Trophoblast cell (in vitro differentiated cells and primary cell): ENCODE results near the gene CFAP100.

Source experiments
- DNase-seq, 2 donors: peaks; one replicate each; pipeline ENCODE4 v3.0.0-alpha.2; 2016
- H2AFZ ChIP-seq: 2 replicates; pipeline ENCODE4 v1.6.1; 2013; ENCODE audit warnings: low read length, moderate library complexity, mild to moderate bottlenecking; ENCODE audit not compliant: insufficient read depth, poor library complexity
- H2AK5ac ChIP-seq: 2 replicates; pipeline ENCODE4 v1.6.1; 2013; ENCODE audit warnings: mild to moderate bottlenecking, low read length
- H2BK120ac ChIP-seq: 2 replicates; pipeline ENCODE4 v1.6.1; 2013; ENCODE audit warnings: low read length, mild to moderate bottlenecking, moderate library complexity; ENCODE audit not compliant: insufficient read depth, poor library complexity
- H2BK12ac ChIP-seq: 2 replicates; pipeline ENCODE4 v1.6.1; 2013; ENCODE audit warnings: mild to moderate bottlenecking, low read length, moderate library complexity
- H2BK5ac ChIP-seq: 2 replicates; pipeline ENCODE4 v1.6.1; 2013; ENCODE audit warnings: low read length, low read depth, moderate library complexity, mild to moderate bottlenecking; ENCODE audit not compliant: poor library complexity
- H3K14ac ChIP-seq: 2 replicates; pipeline ENCODE4 v1.6.1; 2013; ENCODE audit warnings: mild to moderate bottlenecking, low read length
- H3K18ac ChIP-seq: 2 replicates; pipeline ENCODE4 v1.6.1; 2013; ENCODE audit warnings: mild to moderate bottlenecking, low read length
- H3K23ac ChIP-seq: 2 replicates; pipeline ENCODE4 v1.6.1; 2013; ENCODE audit warnings: low read length
- H3K27ac ChIP-seq: 2 replicates; pipeline ENCODE4 v1.5.1; 2013; ENCODE audit warnings: low read depth, mild to moderate bottlenecking, inconsistent platforms, low read length, moderate library complexity
- H3K27me3 ChIP-seq: 2 replicates; pipeline ENCODE4 v1.6.1; 2013; ENCODE audit warnings: inconsistent platforms, mild to moderate bottlenecking, low read length, moderate library complexity; ENCODE audit not compliant: insufficient read depth
- H3K36me3 ChIP-seq, 2 experiments: 1 replicate in 1 of 2; 2 replicates in 1 of 2; pipeline ENCODE4 v1.6.1; 2013; ENCODE audit warnings: low read length in 2 of 2, mild to moderate bottlenecking in 2 of 2, moderate library complexity in 1 of 2; ENCODE audit not compliant: insufficient read depth in 2 of 2, control insufficient read depth in 1 of 2
- H3K4ac ChIP-seq: 2 replicates; pipeline ENCODE4 v1.6.1; 2013; ENCODE audit warnings: low read depth, mild to moderate bottlenecking, low read length, moderate library complexity
- H3K4me1 ChIP-seq, 2 experiments: 1 replicate in 1 of 2; 2 replicates in 1 of 2; pipeline ENCODE4 v1.6.1; 2013; ENCODE audit warnings: low read length in 2 of 2, mild to moderate bottlenecking in 2 of 2, moderate library complexity in 1 of 2; ENCODE audit not compliant: insufficient read depth in 2 of 2, control insufficient read depth in 1 of 2
- H3K4me2 ChIP-seq: 2 replicates; pipeline ENCODE4 v1.6.1; 2013; ENCODE audit warnings: inconsistent platforms, mild to moderate bottlenecking, low read length, moderate library complexity
- H3K4me3 ChIP-seq: 2 replicates; pipeline ENCODE4 v1.5.1; 2013; ENCODE audit warnings: mild to moderate bottlenecking, low read depth, low read length, inconsistent platforms
- H3K79me1 ChIP-seq: one replicate; pipeline ENCODE4 v1.6.1; 2013; ENCODE audit warnings: low read length
- H3K79me2 ChIP-seq: 2 replicates; pipeline ENCODE4 v1.6.1; 2013; ENCODE audit warnings: low read length, mild to moderate bottlenecking; ENCODE audit not compliant: control insufficient read depth, insufficient read depth, poor library complexity
- H3K9ac ChIP-seq: 2 replicates; pipeline ENCODE4 v1.6.1; 2013; ENCODE audit warnings: mild to moderate bottlenecking, low read length
- H3K9me3 ChIP-seq: 2 replicates; pipeline ENCODE4 v1.6.1; 2013; ENCODE audit warnings: low read depth, mild to moderate bottlenecking, control low read depth, inconsistent platforms, low read length; ENCODE audit not compliant: insufficient read depth
- H4K12ac ChIP-seq: 2 replicates; pipeline ENCODE4 v1.6.1; 2013; ENCODE audit warnings: low read depth, mild to moderate bottlenecking, low read length, moderate library complexity
- H4K8ac ChIP-seq: 2 replicates; pipeline ENCODE4 v1.6.1; 2013; ENCODE audit warnings: low read depth, mild to moderate bottlenecking, low read length, moderate library complexity
- H4K91ac ChIP-seq: one replicate; pipeline ENCODE4 v1.6.1; 2013; ENCODE audit warnings: low read depth, mild to moderate bottlenecking, low read length, moderate library complexity
- WGBS: extraction: QIAGEN DNeasy Blood & Tissue Kit; methylation state at CpG from one replicate; pipeline ENCODE4 v1.1.7; 2013; ENCODE audit warnings: missing lambda C conversion rate; ENCODE audit not compliant: insufficient read length, insufficient coverage; ENCODE audit errors: extremely low coverage; 5-methylcytosine and 5-hydroxymethylcytosine counted together

The CFAP100 gene

GRCh38 chr3:126459111-126459762 is 64.5 kb downstream of the CFAP100 start:
- no peak overlapping the region for H3K4ac ChIP-seq
- no CpG with 5 or more reads among the region's 7 CpGs for WGBS
- peaks cover 42 to 60% of the 10 kb centered on the region in 2 experiments for H3K36me3 ChIP-seq
- no peaks in the 10 kb centered on the region for H3K4me1 ChIP-seq
- H4K91ac ChIP-seq = no peak overlapping the region
- no peak overlapping the region for H2BK5ac ChIP-seq
- H3K27me3 ChIP-seq = no peaks in the 10 kb centered on the region
- no peak overlapping the region for H2BK120ac ChIP-seq
- no peak overlapping the region for H2AFZ ChIP-seq
- no peak overlapping the region for H2BK12ac ChIP-seq
- no peaks in the 10 kb centered on the region for H3K79me2 ChIP-seq
- no peak overlapping the region for H3K9ac ChIP-seq
- no peak overlapping the region for H3K23ac ChIP-seq
- no peak overlapping the region for H4K8ac ChIP-seq
- no peak overlapping the region for H4K12ac ChIP-seq
- no peak overlapping the region for H3K27ac ChIP-seq
- no peak overlapping the region for H2AK5ac ChIP-seq
- H3K14ac ChIP-seq = no peak overlapping the region
- no peak overlapping the region for H3K4me2 ChIP-seq
- no peaks in the 10 kb centered on the region for H3K79me1 ChIP-seq
- no peak overlapping the region for H3K4me3 ChIP-seq
- no peak overlapping the region for H3K18ac ChIP-seq
- no peak for DNase-seq
- no peaks in the 10 kb centered on the region for H3K9me3 ChIP-seq

GRCh38 chr3:126459763-126460127 is 65.0 kb downstream of the CFAP100 start:
- no peaks in the 10 kb centered on the region for H3K4me1 ChIP-seq
- H2BK5ac ChIP-seq = no peak overlapping the region
- H4K91ac ChIP-seq = no peak overlapping the region
- no peaks in the 10 kb centered on the region for H3K9me3 ChIP-seq
- H3K27ac ChIP-seq = no peak overlapping the region
- no peaks in the 10 kb centered on the region for H3K79me2 ChIP-seq
- H3K4me3 ChIP-seq = no peak overlapping the region
- H2BK120ac ChIP-seq = no peak overlapping the region
- no peak overlapping the region for H2AFZ ChIP-seq
- WGBS = no CpG with 5 or more reads among the region's 9 CpGs
- no peak overlapping the region for H3K9ac ChIP-seq
- H3K4ac ChIP-seq = no peak overlapping the region
- no peak overlapping the region for H4K8ac ChIP-seq
- H3K18ac ChIP-seq = no peak overlapping the region
- H3K4me2 ChIP-seq = no peak overlapping the region
- H3K79me1 ChIP-seq = no peaks in the 10 kb centered on the region
- no peak overlapping the region for H4K12ac ChIP-seq
- H3K14ac ChIP-seq = no peak overlapping the region
- DNase-seq = no peak
- no peak overlapping the region for H2AK5ac ChIP-seq
- H2BK12ac ChIP-seq = no peak overlapping the region
- H3K36me3 ChIP-seq = peaks cover 47 to 63% of the 10 kb centered on the region in 2 experiments
- no peaks in the 10 kb centered on the region for H3K27me3 ChIP-seq
- no peak overlapping the region for H3K23ac ChIP-seq

GRCh38 chr3:126460381-126460780 is 65.7 kb downstream of the CFAP100 start:
- Histone ChIP-seq H3K14ac (no peak overlapping the region), H3K9me3 (no peaks in the 10 kb centered on the region), H3K18ac (no peak overlapping the region), H2BK12ac (no peak overlapping the region), H2AFZ (no peak overlapping the region), H3K23ac (no peak overlapping the region), H2BK120ac (no peak overlapping the region), H4K8ac (no peak overlapping the region), H3K4me2 (no peak overlapping the region), H3K4ac (no peak overlapping the region), H4K12ac (no peak overlapping the region), H3K79me1 (no peaks in the 10 kb centered on the region), H3K27me3 (no peaks in the 10 kb centered on the region), H3K4me1 (no peaks in the 10 kb centered on the region), H2AK5ac (no peak overlapping the region), H3K79me2 (no peaks in the 10 kb centered on the region), H3K36me3 (peaks cover 53 to 67% of the 10 kb centered on the region in 2 experiments), H2BK5ac (no peak overlapping the region), H3K27ac (no peak overlapping the region), H3K9ac (no peak overlapping the region), H3K4me3 (no peak overlapping the region), H4K91ac (no peak overlapping the region)
- DNase-seq = no peak
- WGBS = no CpG with 5 or more reads among the region's 7 CpGs

- Histone ChIP-seq H3K79me2 (no peaks in the 10 kb centered on the region), H2BK5ac (no peak overlapping the region), H3K9me3 (no peaks in the 10 kb centered on the region), H2AFZ (no peak overlapping the region), H2AK5ac (no peak overlapping the region), H2BK120ac (no peak overlapping the region), H3K18ac (no peak overlapping the region), H3K23ac (no peak overlapping the region), H3K4me1 (no peaks in the 10 kb centered on the region), H3K27me3 (no peaks in the 10 kb centered on the region), H2BK12ac (no peak overlapping the region), H4K91ac (no peak overlapping the region), H3K4me3 (peak overlapping the region; percentile 23), H4K12ac (no peak overlapping the region), H3K79me1 (no peaks in the 10 kb centered on the region), H3K27ac (no peak overlapping the region), H3K36me3 (peaks cover 57 to 71% of the 10 kb centered on the region in 2 experiments), H3K4me2 (no peak overlapping the region), H4K8ac (no peak overlapping the region), H3K4ac (no peak overlapping the region), H3K9ac (no peak overlapping the region), H3K14ac (no peak overlapping the region)
- WGBS = no CpG with 5 or more reads among the region's 17 CpGs
- no peak for DNase-seq
Observed at GRCh38 chr3:126461450-126462070, 66.9 kb downstream of the CFAP100 start.
